IMR-90 (cell line): ENCODE measurements around the gene SCD. TPM values are rescaled to one million over a fixed set of nuclear protein-coding genes. Genes with fewer than 3 reads are reported as not detected.

Source experiments
- ATAC-seq: fragments of 200-7000 bp; cut with Tn5 transposase; 2 replicates; pipeline ENCODE4 v1.9.1; 2020; ENCODE audit warnings: low read depth, mild to moderate bottlenecking, moderate library complexity
- BruUV-seq: library from RNA; stranded (reverse); fragments of 400-500 nt; replicated peaks from 2 replicates; lab custom pipeline; 2021; lab: Mats Ljungman, UMichigan
- CTCF ChIA-PET: fragments of 300-600 bp; formaldehyde crosslinking; extraction: SDS; loops from one replicate; lab custom pipeline; 2021; ENCODE audit warnings: antibody characterized with exemption; lab: Yijun Ruan, JAX
- POLR2A ChIA-PET: fragments of 300-600 bp; sonication (Branson Sonifier 250); formaldehyde crosslinking; loops from one replicate; lab custom pipeline; 2022; ENCODE audit warnings: antibody characterized with exemption; ENCODE audit not compliant: unreplicated experiment; lab: Charles Lee
- DNase-seq: peaks from one replicate; pipeline ENCODE4 v3.0.0; 2013
- H2AFZ ChIP-seq: replicated peaks from 2 replicates; pipeline ENCODE3; 2013; ENCODE audit warnings: low read length, mild to moderate bottlenecking; ENCODE audit not compliant: poor library complexity
- H2AK5ac ChIP-seq: 2 replicates; pipeline ENCODE4 v1.6.1; 2013; ENCODE audit warnings: low read depth, low read length, inconsistent platforms
- H2AK9ac ChIP-seq: replicated peaks from 2 replicates; pipeline ENCODE3; 2013; ENCODE audit warnings: mild to moderate bottlenecking, low read depth, low read length, moderate library complexity; ENCODE audit not compliant: poor library complexity
- H2BK120ac ChIP-seq: 2 replicates; pipeline ENCODE4 v1.6.1; 2013; ENCODE audit warnings: low read depth, low read length, inconsistent platforms
- H2BK15ac ChIP-seq: 3 replicates; pipeline ENCODE4 v1.6.1; 2013; ENCODE audit warnings: low read depth, low read length, inconsistent platforms
- H2BK20ac ChIP-seq: 2 replicates; pipeline ENCODE4 v1.6.1; 2013; ENCODE audit warnings: low read depth, mild to moderate bottlenecking, inconsistent platforms, low read length, moderate library complexity
- H2BK5ac ChIP-seq: 2 replicates; pipeline ENCODE4 v1.6.1; 2013; ENCODE audit warnings: mild to moderate bottlenecking, low read depth, low read length, inconsistent platforms; ENCODE audit not compliant: poor library complexity, severe bottlenecking
- H3K14ac ChIP-seq: replicated peaks from 2 replicates; pipeline ENCODE4 v1.6.1; 2013; ENCODE audit warnings: low read depth, low read length, inconsistent platforms
- H3K18ac ChIP-seq: 2 replicates; pipeline ENCODE4 v1.6.1; 2013; ENCODE audit warnings: low read depth, low read length, control low read depth
- H3K23ac ChIP-seq: 2 replicates; pipeline ENCODE4 v1.6.1; 2013; ENCODE audit warnings: low read depth, low read length, inconsistent platforms
- H3K27ac ChIP-seq: 2 replicates; pipeline ENCODE4 v1.5.1; 2013; ENCODE audit warnings: mild to moderate bottlenecking, control low read depth, low read length; ENCODE audit not compliant: insufficient read depth
- H3K27me3 ChIP-seq: 2 replicates; pipeline ENCODE4 v1.6.1; 2013; ENCODE audit warnings: low read length; ENCODE audit not compliant: control insufficient read depth, insufficient read depth
- H3K36me3 ChIP-seq: 2 replicates; pipeline ENCODE4 v1.6.1; 2013; ENCODE audit warnings: low read length, mixed read lengths; ENCODE audit not compliant: control insufficient read depth, insufficient read depth
- H3K4ac ChIP-seq: 2 replicates; pipeline ENCODE4 v1.6.1; 2013; ENCODE audit warnings: low read depth, low read length, inconsistent platforms
- H3K4me1 ChIP-seq: 2 replicates; pipeline ENCODE4 v1.6.1; 2013; ENCODE audit warnings: low read length, mixed read lengths; ENCODE audit not compliant: control insufficient read depth, insufficient read depth
- H3K4me2 ChIP-seq: 2 replicates; pipeline ENCODE4 v1.6.1; 2013; ENCODE audit warnings: low read depth, mild to moderate bottlenecking, control low read depth, low read length, moderate library complexity
- H3K4me3 ChIP-seq: 2 replicates; pipeline ENCODE4 v1.5.1; 2013; ENCODE audit warnings: low read depth, mild to moderate bottlenecking, control low read depth, low read length, moderate library complexity; ENCODE audit not compliant: insufficient read depth
- H3K56ac ChIP-seq: 2 replicates; pipeline ENCODE4 v1.6.1; 2013; ENCODE audit warnings: low read length, inconsistent platforms; ENCODE audit not compliant: insufficient read depth; ENCODE audit errors: extremely low read depth
- H3K79me1 ChIP-seq, 2 experiments: 2 replicates each; pipeline ENCODE4 v1.6.1; 2013; ENCODE audit warnings: low read length in 2 of 2, inconsistent platforms in 1 of 2, low read depth in 1 of 2
- H3K9ac ChIP-seq: 2 replicates; pipeline ENCODE4 v1.6.1; 2013; ENCODE audit warnings: low read depth, low read length, control low read depth
- H3K9me1 ChIP-seq: 2 replicates; pipeline ENCODE4 v1.6.1; 2013; ENCODE audit warnings: low read length, inconsistent platforms; ENCODE audit not compliant: insufficient read depth
- H3K9me3 ChIP-seq: 2 replicates; pipeline ENCODE4 v1.6.1; 2013; ENCODE audit warnings: low read length; ENCODE audit not compliant: control insufficient read depth, insufficient read depth
- H4K20me1 ChIP-seq: 2 replicates; pipeline ENCODE4 v1.6.1; 2013; ENCODE audit warnings: low read length, inconsistent platforms; ENCODE audit not compliant: insufficient read depth
- H4K5ac ChIP-seq: 2 replicates; pipeline ENCODE4 v1.6.1; 2013; ENCODE audit warnings: mild to moderate bottlenecking, low read depth, low read length, control low read depth
- H4K8ac ChIP-seq, 2 experiments: 2 replicates each; pipeline ENCODE4 v1.6.1; 2013; ENCODE audit warnings: low read depth in 2 of 2, low read length in 2 of 2, control low read depth in 1 of 2, inconsistent platforms in 1 of 2
- H4K91ac ChIP-seq: 2 replicates; pipeline ENCODE4 v1.6.1; 2013; ENCODE audit warnings: low read depth, low read length, inconsistent platforms; ENCODE audit not compliant: insufficient read depth
- MAFK ChIP-seq: IDR thresholded peaks from 2 replicates; pipeline ENCODE4 v1.6.1; 2012; ENCODE audit warnings: low read depth, low read length, improper control_type of control experiment
- MAZ ChIP-seq: IDR thresholded peaks from 2 replicates; pipeline ENCODE4 v1.6.1; 2012; ENCODE audit warnings: low read depth, mild to moderate bottlenecking, low read length, improper control_type of control experiment, moderate library complexity, borderline replicate concordance
- WGBS, 2 experiments: methylation state at CpG; one replicate each; pipeline versions ENCODE4 v1.1.5 to v1.1.7; 2013; ENCODE audit warnings: missing lambda C conversion rate in 2 of 2; ENCODE audit not compliant: insufficient read length in 1 of 2; ENCODE audit errors: extremely low coverage in 2 of 2; 5-methylcytosine and 5-hydroxymethylcytosine counted together
- dilution Hi-C: fragments of 300-500 bp; cut with HindIII; formaldehyde crosslinking; loops from one replicate; pipeline ENCODE4 v1.14.3; 2018; ENCODE audit warnings: low sequenced_read_pairs; ENCODE audit not compliant: unreplicated experiment
- in situ Hi-C: fragments of 300-500 bp; cut with MboI; formaldehyde crosslinking; loops from 3 replicates; pipeline ENCODE4 v1.14.3; 2019; ENCODE audit warnings: low sequenced_read_pairs, inconsistent platforms, mixed read lengths
- intact Hi-C: fragments of 100-400 bp; cut with micrococcal nuclease; formaldehyde crosslinking; loops from 2 replicates; pipeline ENCODE4 v1.10.0; 2022
- polyA plus RNA-seq, 3 experiments: library from polyadenylated mRNA; depleted of rRNA; stranded (reverse); fragments of >200 nt; gene quantifications; 2 replicates each; pipeline ENCODE4 v1.2.3, GENCODE V29; 2012; ENCODE audit warnings: low replicate concordance in 1 of 3
- total RNA-seq: library from RNA; depleted of rRNA; stranded (reverse); fragments of >200 nt; gene quantifications from 2 replicates; pipeline ENCODE4 v1.2.3, GENCODE V29; 2012

Gene SCD
- total and polyA plus RNA-seq, 2 of the 4 experiments (the other 2 are of a cell fraction): 50.7 to 65.1 TPM

- Histone ChIP-seq H2AK9ac (no peak overlapping the region), H3K9ac (no peak overlapping the region), H3K9me3 (no peaks in the 10 kb centered on the region), H3K4me3 (no peak overlapping the region), H4K20me1 (no peaks in the 10 kb centered on the region), H2BK15ac (no peak overlapping the region), H3K36me3 (no peaks in the 10 kb centered on the region), H4K5ac (no peak overlapping the region), H2BK120ac (no peak overlapping the region), H2AFZ (no peak overlapping the region), H3K14ac (no peak overlapping the region), H2BK5ac (no peak overlapping the region), H3K27me3 (no peaks in the 10 kb centered on the region; the same call in 1 of the 2 replicates), H4K8ac (no peak overlapping the region), H2BK20ac (no peak overlapping the region), H3K18ac (no peak overlapping the region), H3K27ac (no peak overlapping the region), H3K4me1 (no peaks in the 10 kb centered on the region), H4K91ac (no peak overlapping the region), H3K79me1 (no peaks in the 10 kb centered on the region), H3K4me2 (no peak overlapping the region), H2AK5ac (no peak overlapping the region), H3K23ac (no peak overlapping the region), H3K9me1 (no peaks in the 10 kb centered on the region), H3K56ac (no peak overlapping the region), H3K4ac (no peak overlapping the region)
- ChIA-PET POLR2A (no interaction called here), CTCF (no interaction called here)
- DNase-seq (no peak), ATAC-seq (no peak)
- dilution Hi-C loops: no loop called here
- intact Hi-C loops: no loop called here
- in situ Hi-C loops: no loop called here
- 100% methylated on average over 1 of the region's 4 CpGs; no CpG with 5 or more reads in 1 of the 2 experiments for WGBS, 2 experiments
- no TSS peak for BruUV-seq
- TF ChIP-seq MAZ (no peak), MAFK (peak; percentile 34; the same call in 1 of the 2 replicates)
Observed at GRCh38 chr10:100396605-100397004, 49.6 kb downstream of the SCD start.
